ENCODE measurements around the gene SEC14L6. TPM values are rescaled to one million over a fixed set of nuclear protein-coding genes. Genes with fewer than 3 reads are reported as not detected.

SEC14L6 gene
- total RNA-seq, 4 donors from 2014 or later: 0.16 TPM; not detected in 3

DNA sequence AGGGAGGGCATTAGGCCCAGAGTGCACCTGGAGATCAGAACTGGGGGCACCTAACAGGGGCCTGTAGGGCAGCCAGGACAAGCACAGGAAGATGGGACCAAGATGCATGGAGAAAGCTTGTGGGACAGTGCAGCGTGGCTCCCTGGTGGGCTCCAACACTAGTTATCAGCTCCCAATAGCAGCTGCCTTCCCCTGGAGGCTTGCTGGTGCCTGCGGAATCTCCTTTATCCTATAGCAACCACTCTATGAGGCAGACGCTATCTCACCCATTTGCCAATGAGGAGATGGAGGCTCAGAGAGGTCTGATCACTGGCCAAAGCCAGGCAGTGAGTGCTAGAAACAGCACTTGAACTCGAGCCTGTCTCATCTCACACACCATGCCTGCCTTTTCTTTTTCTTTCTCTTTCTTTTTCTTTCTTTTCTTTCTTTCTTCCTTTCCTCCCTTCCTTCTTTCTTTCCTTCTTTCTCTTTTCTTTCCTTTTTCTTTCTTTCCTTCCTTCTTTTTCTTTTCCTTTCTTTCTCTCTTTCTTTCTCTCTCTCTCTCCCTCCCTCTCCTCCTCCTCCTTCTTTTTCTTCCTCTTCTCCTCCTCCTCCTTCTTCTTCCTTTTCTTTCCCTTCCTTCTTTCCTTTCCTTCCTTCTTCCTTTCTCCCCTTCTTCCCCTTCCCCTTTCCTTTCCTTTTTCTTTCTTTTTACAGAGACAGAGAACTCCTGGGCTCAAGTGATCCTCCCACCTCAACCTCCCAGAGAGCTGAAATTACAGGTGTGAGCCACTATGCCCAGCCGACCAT, 25.0 kb downstream of the SEC14L6 start:
- TF ChIP-seq, protein P1, sequence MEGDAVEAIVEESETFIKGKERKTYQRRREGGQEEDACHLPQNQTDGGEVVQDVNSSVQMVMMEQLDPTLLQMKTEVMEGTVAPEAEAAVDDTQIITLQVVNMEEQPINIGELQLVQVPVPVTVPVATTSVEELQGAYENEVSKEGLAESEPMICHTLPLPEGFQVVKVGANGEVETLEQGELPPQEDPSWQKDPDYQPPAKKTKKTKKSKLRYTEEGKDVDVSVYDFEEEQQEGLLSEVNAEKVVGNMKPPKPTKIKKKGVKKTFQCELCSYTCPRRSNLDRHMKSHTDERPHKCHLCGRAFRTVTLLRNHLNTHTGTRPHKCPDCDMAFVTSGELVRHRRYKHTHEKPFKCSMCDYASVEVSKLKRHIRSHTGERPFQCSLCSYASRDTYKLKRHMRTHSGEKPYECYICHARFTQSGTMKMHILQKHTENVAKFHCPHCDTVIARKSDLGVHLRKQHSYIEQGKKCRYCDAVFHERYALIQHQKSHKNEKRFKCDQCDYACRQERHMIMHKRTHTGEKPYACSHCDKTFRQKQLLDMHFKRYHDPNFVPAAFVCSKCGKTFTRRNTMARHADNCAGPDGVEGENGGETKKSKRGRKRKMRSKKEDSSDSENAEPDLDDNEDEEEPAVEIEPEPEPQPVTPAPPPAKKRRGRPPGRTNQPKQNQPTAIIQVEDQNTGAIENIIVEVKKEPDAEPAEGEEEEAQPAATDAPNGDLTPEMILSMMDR (IDR thresholded peaks at IDR 0.05; ENCODE audit: low read depth): no peak

DNA sequence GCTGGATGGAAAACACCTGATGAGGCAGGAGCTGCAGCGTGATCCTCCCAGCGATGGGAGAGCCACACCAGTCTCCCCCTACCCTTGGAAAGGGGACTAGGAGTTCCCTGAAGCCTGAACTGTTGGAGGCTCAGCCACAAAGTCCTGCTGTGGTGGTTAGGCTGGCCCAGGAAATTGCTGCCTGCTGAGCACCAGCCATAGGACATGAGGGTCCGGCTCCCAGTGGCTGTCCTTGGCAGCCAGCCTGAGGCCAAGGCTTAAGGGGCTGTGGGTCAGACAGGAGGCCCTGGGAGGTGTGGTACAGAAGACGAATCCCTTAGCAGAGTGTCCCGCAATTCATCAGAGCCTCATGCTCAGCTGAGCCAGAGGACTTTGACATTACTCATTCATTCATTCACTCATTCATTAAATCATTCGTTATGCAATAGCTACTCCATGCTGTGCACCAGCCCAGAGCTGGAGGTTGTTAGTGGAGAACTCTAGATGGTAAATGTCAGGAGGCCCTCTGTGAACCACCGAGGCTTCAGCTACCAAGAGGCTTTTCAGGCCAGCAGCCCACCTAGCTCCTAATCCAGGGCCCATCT, 26.6 kb downstream of the SEC14L6 start:
- TF ChIP-seq, protein P1 (IDR thresholded peaks at IDR 0.05; ENCODE audit: low read depth): no peak

DNA sequence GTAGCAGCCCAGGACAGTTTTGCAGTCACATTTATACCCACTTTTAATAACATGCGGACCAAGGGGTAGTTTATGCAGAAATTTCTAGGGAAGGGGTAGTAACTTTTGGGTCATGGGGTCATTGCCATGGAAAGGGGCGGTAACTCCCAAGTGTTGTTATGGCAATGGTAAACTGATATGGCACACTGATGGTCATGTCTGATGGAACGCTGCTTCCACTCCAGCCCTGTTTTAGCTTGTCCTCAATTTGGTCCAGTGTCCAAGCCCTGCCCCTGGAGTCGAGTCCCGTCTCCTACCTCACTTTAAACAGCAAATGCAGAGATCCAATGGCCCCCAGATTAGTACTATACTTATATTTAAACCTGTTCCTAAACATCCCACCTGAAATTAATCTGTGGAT, 29.8 kb downstream of the SEC14L6 start:
- TF ChIP-seq, protein P1 (IDR thresholded peaks at IDR 0.05; ENCODE audit: low read depth): no peak

DNA sequence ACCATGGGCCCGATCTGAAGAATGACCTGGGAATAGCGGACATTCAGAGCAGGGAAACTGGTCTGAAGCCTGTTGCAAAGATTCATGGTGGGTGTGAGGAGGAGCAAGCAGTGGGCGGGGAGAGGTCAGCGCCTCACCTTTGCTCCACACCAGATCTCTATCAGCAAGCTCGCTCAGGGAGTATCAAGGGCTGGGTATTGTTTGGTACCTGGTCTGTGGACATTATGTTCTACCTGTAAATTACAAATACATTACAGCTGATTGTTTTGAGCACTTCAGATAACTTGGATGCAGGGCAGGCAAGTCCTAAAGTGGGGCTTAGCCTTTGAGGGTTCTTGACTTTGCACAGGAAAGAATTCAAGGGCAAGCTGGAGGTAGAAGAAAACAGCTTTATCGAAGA, 30.3 kb downstream of the SEC14L6 start:
- TF ChIP-seq, protein P1 (IDR thresholded peaks at IDR 0.05; ENCODE audit: low read depth): no peak

DNA sequence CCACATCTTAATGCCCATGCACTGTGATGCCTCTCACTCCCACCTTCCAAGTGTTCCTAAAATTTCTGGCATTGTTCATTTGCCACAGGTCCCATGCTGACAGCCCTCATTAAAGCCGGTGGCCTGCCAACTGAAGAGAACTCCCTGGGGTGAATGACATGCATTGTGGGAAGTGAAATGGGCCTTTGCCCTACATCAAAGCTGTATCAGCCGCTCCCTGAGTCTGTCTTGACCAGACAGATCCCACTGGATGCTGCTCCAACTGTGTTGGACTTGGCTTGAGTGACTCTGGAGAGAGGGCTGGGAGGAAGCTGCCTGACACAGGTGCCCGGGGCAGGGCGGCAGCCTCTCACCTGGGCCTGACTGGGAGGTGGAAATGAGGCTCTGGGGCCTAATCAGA, 32.3 kb downstream of the SEC14L6 start:
- TF ChIP-seq, protein P1 (IDR thresholded peaks at IDR 0.05; ENCODE audit: low read depth): no peak

DNA sequence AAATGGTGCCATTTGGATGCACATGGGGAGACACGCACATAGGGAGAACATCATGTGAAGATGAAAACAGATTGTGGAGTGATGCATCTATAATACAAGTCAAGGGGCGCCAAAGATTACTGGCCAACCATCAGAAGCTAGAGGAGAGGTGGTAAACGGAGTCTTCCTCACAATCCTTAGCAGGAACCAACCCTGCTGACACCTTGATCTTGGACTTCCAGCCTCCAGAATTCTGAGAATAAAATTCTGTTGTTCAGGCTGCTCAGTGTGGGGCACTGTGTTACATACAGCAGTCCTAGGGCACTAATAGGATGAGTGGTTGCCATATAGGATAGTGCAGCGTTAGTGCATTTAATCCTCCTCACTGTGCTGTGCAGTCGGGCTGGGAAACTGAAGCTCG, 33.1 kb downstream of the SEC14L6 start:
- TF ChIP-seq, protein P1 (IDR thresholded peaks at IDR 0.05; ENCODE audit: low read depth): no peak

DNA sequence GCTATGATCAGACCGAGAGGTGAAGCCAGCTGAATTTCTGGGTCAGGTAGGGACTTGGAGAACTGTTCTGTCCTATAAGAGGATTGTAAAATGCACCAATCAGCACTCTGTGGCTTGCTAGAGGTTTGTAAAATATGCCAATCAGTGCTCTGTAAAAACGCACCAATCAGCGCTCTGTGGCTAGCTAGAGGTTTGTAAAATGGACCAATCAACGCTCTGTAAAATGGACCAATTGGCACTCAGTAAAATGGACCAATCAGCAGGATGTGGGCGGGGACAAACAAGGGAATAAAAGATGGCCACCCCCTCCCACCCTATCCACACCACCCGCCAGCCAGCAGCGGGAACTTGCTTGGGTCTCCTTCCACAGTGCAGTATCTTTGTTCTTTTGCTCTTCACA, 34.6 kb downstream of the SEC14L6 start:
- TF ChIP-seq, protein P1 (IDR thresholded peaks at IDR 0.05; ENCODE audit: low read depth): no peak

All from subcutaneous adipose tissue (tissue), 4 donors.